B cell (primary cell): ENCODE data around the gene CTSA.

ENCODE experiments used
- CTCF ChIP-seq: fragments of 200-600 bp; IDR thresholded peaks from one replicate; pipeline ENCODE4 v1.8.0; 2022; ENCODE audit warnings: antibody characterized with exemption, mild to moderate bottlenecking
- EZH2 ChIP-seq: IDR thresholded peaks from 2 replicates; pipeline ENCODE4 v1.6.1; 2012; ENCODE audit warnings: borderline replicate concordance, low read depth, mild to moderate bottlenecking, moderate library complexity, low read length; ENCODE audit not compliant: insufficient read depth, poor library complexity, severe bottlenecking

GRCh38 chr20:45887346-45887715 is 3.8 kb upstream of the CTSA start, which contains the start of gene SPATA25:
- TF ChIP-seq CTCF (no peak), EZH2 (no peak)
